Endothelial cell of umbilical vein (primary cell): ENCODE data around the gene SCLT1. TPM values are rescaled to one million over a fixed set of nuclear protein-coding genes. Genes with fewer than 3 reads are reported as not detected.

ENCODE experiments used
- BruUV-seq: library from RNA; stranded (reverse); fragments of 400-500 nt; replicated peaks from 2 replicates; lab custom pipeline; 2021; lab: Mats Ljungman, UMichigan
- CTCF ChIA-PET: fragments of 300-600, 350-600 bp; sonication (Branson Sonifier 250); formaldehyde crosslinking; loops from one replicate; lab custom pipeline; 2021; ENCODE audit warnings: antibody characterized with exemption, inconsistent platforms; lab: Charles Lee
- POLR2A ChIA-PET: fragments of 300-600, 350-600 bp; sonication (Branson Sonifier 250); formaldehyde crosslinking; loops from one replicate; lab custom pipeline; 2021; ENCODE audit warnings: antibody characterized with exemption, inconsistent platforms; lab: Charles Lee
- DNase-seq: peaks from one replicate; pipeline ENCODE4 v3.0.0-alpha.2; 2011; ENCODE audit warnings: low read depth, low spot score
- FAIRE-seq: peaks from 2 replicates; lab custom pipeline; 2011; peaks lifted over from hg19 to GRCh38; lab: Jason Lieb, UNC
- H2AFZ ChIP-seq: 2 replicates; pipeline ENCODE4 v1.6.0; 2012; ENCODE audit warnings: low read depth, low read length, control low read depth, inconsistent platforms
- H3K27ac ChIP-seq: 2 replicates; pipeline ENCODE4 v1.5.1; 2011; ENCODE audit warnings: low read depth, mild to moderate bottlenecking, control low read depth, low read length, moderate library complexity; ENCODE audit not compliant: insufficient read depth
- H3K27me3 ChIP-seq, 2 experiments: 2 replicates each; pipeline versions ENCODE4 v1.6.0 to v1.6.1; 2011; ENCODE audit warnings: low read length in 2 of 2, mixed read lengths in 1 of 2; ENCODE audit not compliant: control insufficient read depth in 2 of 2, insufficient read depth in 2 of 2
- H3K36me3 ChIP-seq, 2 experiments: 2 replicates in 1 of 2; 3 replicates in 1 of 2; pipeline ENCODE4 v1.5.1; 2011; ENCODE audit warnings: low read length in 2 of 2, mild to moderate bottlenecking in 1 of 2, moderate library complexity in 1 of 2; ENCODE audit not compliant: control insufficient read depth in 2 of 2, insufficient read depth in 2 of 2; ENCODE audit errors: extremely low read depth in 1 of 2
- H3K4me1 ChIP-seq: 3 replicates; pipeline ENCODE4 v1.5.1; 2011; ENCODE audit warnings: mild to moderate bottlenecking, low read length; ENCODE audit not compliant: control insufficient read depth, insufficient read depth; ENCODE audit errors: extremely low read depth
- H3K4me2 ChIP-seq: 2 replicates; pipeline ENCODE4 v1.6.1; 2011; ENCODE audit warnings: low read length, control low read depth, mixed read lengths; ENCODE audit not compliant: insufficient read depth
- H3K4me3 ChIP-seq, 3 experiments: fragments of 200-600 bp in 1 of 3; sonication (generic), shearing (Covaris generic) in 1 of 3; replicated peaks in 1 of 3; 2 replicates each; pipeline ENCODE4 v1.5.1; 2011 to 2016; ENCODE audit warnings: control low read depth in 3 of 3, low read length in 3 of 3, mild to moderate bottlenecking in 2 of 3, inconsistent platforms in 1 of 3, low read depth in 1 of 3, moderate library complexity in 1 of 3; ENCODE audit not compliant: insufficient read depth in 1 of 3
- H3K79me2 ChIP-seq: 2 replicates; pipeline ENCODE4 v1.6.0; 2012; ENCODE audit warnings: low read length, inconsistent platforms; ENCODE audit not compliant: control insufficient read depth, insufficient read depth
- H3K9ac ChIP-seq: replicated peaks from 2 replicates; pipeline ENCODE3; 2011; ENCODE audit warnings: low read length, control low read depth; ENCODE audit not compliant: insufficient read depth; ENCODE audit errors: extremely low read depth
- H3K9me1 ChIP-seq: replicated peaks from 3 replicates; pipeline ENCODE4 v1.6.0; 2011; ENCODE audit warnings: mild to moderate bottlenecking, low read length; ENCODE audit not compliant: control insufficient read depth, insufficient read depth; ENCODE audit errors: extremely low read depth
- H3K9me3 ChIP-seq: replicated peaks from 2 replicates; pipeline ENCODE4 v1.5.1; 2012; ENCODE audit warnings: low read length, inconsistent platforms; ENCODE audit not compliant: control insufficient read depth, insufficient read depth
- H4K20me1 ChIP-seq: replicated peaks from 2 replicates; pipeline ENCODE3; 2011; ENCODE audit warnings: mild to moderate bottlenecking, low read length; ENCODE audit not compliant: control insufficient read depth, insufficient read depth; ENCODE audit errors: extremely low read depth
- CTCF ChIP-seq, 2 donors: IDR thresholded peaks; 1 replicate in 1 of 2; 2 replicates in 1 of 2; pipeline ENCODE4 v1.5.1; 2011; ENCODE audit warnings: low read length in 2 of 2, mild to moderate bottlenecking in 2 of 2, moderate library complexity in 2 of 2, control low read depth in 1 of 2, inconsistent platforms in 1 of 2, low read depth in 1 of 2; ENCODE audit not compliant: insufficient read depth in 1 of 2; ENCODE audit errors: extremely low read depth in 1 of 2
- EZH2 ChIP-seq: IDR thresholded peaks from 2 replicates; pipeline ENCODE4 v1.6.1; 2012; ENCODE audit warnings: borderline replicate concordance, low read depth, mild to moderate bottlenecking, moderate library complexity, low read length, inconsistent platforms; ENCODE audit not compliant: severe bottlenecking
- FOS ChIP-seq: IDR thresholded peaks from 2 replicates; pipeline ENCODE4 v1.6.1; 2011; ENCODE audit warnings: mild to moderate bottlenecking, low read length, moderate library complexity, borderline replicate concordance; ENCODE audit not compliant: insufficient read depth
- GATA2 ChIP-seq: IDR thresholded peaks from 2 replicates; pipeline ENCODE4 v1.7.0; 2011; ENCODE audit warnings: low read depth, mild to moderate bottlenecking, moderate library complexity, mixed read lengths, low read length; ENCODE audit not compliant: insufficient read length, insufficient read depth
- JUN ChIP-seq: IDR thresholded peaks from 2 replicates; pipeline ENCODE4 v1.6.1; 2011; ENCODE audit warnings: borderline replicate concordance, low read depth; ENCODE audit not compliant: insufficient read length, insufficient read depth
- MAX ChIP-seq: IDR thresholded peaks from 2 replicates; pipeline ENCODE4 v1.6.1; 2011; ENCODE audit not compliant: insufficient read depth, insufficient read length
- MYC ChIP-seq: IDR thresholded peaks from one replicate; pipeline ENCODE4 v1.6.1; 2011; ENCODE audit warnings: mild to moderate bottlenecking, low read depth, low read length
- POLR2A ChIP-seq: IDR thresholded peaks from 2 replicates; pipeline ENCODE4 v1.6.1; 2012; ENCODE audit warnings: low read depth, mild to moderate bottlenecking, control low read depth, low read length
- POLR2AphosphoS5 ChIP-seq: IDR thresholded peaks from 2 replicates; pipeline ENCODE4 v1.6.1; 2012; ENCODE audit warnings: low read depth, mild to moderate bottlenecking, control low read depth, low read length, moderate library complexity; ENCODE audit not compliant: insufficient read depth
- dilution Hi-C: fragments of 300-500 bp; cut with MboI; formaldehyde crosslinking; loops from one replicate; pipeline ENCODE4 v1.15.0; 2019; ENCODE audit warnings: low sequenced_read_pairs; ENCODE audit not compliant: extremely low pct_ligation_motif_present
- intact Hi-C: fragments of 100-400 bp; cut with micrococcal nuclease; formaldehyde crosslinking; loops from one replicate; pipeline ENCODE4 v1.10.0; 2022
- polyA plus RNA-seq, 4 experiments: library from polyadenylated mRNA; depleted of rRNA in 3 of 4; stranded (reverse) in 3 of 4; unstranded in 1 of 4; fragments of >200 nt; gene quantifications; 2 replicates each; pipeline versions ENCODE4 v1.2.1 to v1.2.3, GENCODE V29; 2011 to 2012; ENCODE audit warnings: missing spikeins in 1 of 4
- total RNA-seq: library from RNA; stranded (reverse); gene quantifications from 2 replicates; pipeline ENCODE4 v1.2.3, GENCODE V29; 2021

The SCLT1 gene
- total and polyA plus RNA-seq, 2 donors (not counting 3 experiments of a cell fraction or from before 2014, with no cell fraction given), result 3.2 to 14.0 TPM

- CTCF ChIA-PET, result interaction anchor here (0.7 to 2.2 kb wide), 2 partner anchors 11 to 47 kb away, joined by 3 to 9 read pairs; partner anchors contain the start of gene SCLT1
Observed at GRCh38 chr4:129046055-129046959, 47.0 kb downstream of the SCLT1 start.

More at GRCh38 chr4:129046055-129046959, 47.0 kb downstream of the SCLT1 start:
- BruUV-seq, result no TSS peak
- FAIRE-seq, result no peak
- H3K4me2 ChIP-seq, result no peak overlapping the region
- no peaks in the 10 kb centered on the region for H3K9me3 ChIP-seq
- no peaks in the 10 kb centered on the region for H4K20me1 ChIP-seq
- no peak overlapping the region for H3K9ac ChIP-seq
- no peak for DNase-seq
- no peaks in the 10 kb centered on the region for H3K4me1 ChIP-seq
- H3K27ac ChIP-seq, result no peak overlapping the region
- intact Hi-C loops (no loop called here), dilution Hi-C loops (no loop called here)
- no peaks in the 10 kb centered on the region for H3K9me1 ChIP-seq
- no peak overlapping the region for H3K4me3 ChIP-seq
- POLR2A ChIA-PET, result no interaction called here
- no peaks in the 10 kb centered on the region for H3K27me3 ChIP-seq
- no peaks in the 10 kb centered on the region for H3K36me3 ChIP-seq
- TF ChIP-seq MYC, result no peak
- TF ChIP-seq MAX, result no peak
- TF ChIP-seq EZH2, result no peak
- no peak for TF ChIP-seq FOS
- no peak for TF ChIP-seq CTCF (IDR thresholded peaks at IDR 0.05; ENCODE audit: extremely low read depth in 1 of 2, insufficient read depth in 1 of 2, low read depth in 1 of 2, low read length in 2 of 2)
- TF ChIP-seq POLR2A, result no peak
- TF ChIP-seq POLR2AphosphoS5, result no peak
- no peak for TF ChIP-seq GATA2
- no peak for TF ChIP-seq JUN
- no peak overlapping the region for H2AFZ ChIP-seq
- H3K79me2 ChIP-seq, result peaks cover 6% of the 10 kb centered on the region
